ENCODE measurements around the gene GFRA1.
"Not testable (repeated sequence)": the region's sequence is repeated elsewhere in the genome, so short reads cannot be mapped to it uniquely, and the experiment has no call there.

GFRA1 gene

DNA sequence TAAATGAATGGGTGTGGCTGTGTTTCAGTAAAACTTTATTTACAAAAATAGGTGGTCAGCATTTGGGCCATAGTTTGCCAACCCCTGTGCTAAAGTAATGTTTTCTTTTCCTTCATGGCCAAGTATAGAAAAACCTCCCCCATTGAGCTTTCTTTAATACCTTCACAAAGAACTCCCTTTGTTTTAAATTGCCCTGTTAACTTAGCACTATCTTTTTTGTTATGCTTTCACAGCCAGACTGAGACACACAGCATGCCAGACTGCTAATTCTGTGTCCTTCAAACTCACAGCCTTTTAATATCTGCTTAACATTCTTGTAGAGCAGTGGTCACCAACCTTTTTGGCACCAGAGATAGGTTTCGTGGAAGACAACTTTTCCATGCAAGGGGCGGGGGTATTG lies 78.0 kb downstream of the GFRA1 start:
- DNase-seq: no peak

GRCh38 chr10:116194061-116194460 lies 78.9 kb downstream of the GFRA1 start:
- DNase-seq: no peak

DNA sequence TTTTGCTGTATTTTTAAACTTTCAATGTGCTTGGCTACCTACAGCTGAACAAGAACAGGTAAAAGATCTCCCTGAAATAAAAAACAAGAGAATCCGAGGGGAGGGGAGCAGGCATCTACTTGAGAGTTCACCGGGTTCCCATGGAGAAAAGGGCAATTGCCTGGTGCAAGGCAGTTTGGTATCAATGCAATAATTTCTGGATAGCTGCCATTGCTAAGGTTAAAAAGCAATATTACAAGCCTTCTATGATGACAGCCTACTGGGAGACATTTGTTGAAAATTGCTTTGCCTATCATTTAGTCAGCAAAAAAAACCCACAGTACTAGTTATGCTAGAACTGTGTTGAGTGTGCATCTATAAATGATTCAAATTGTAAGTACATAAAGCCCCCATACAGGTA lies 82.1 kb downstream of the GFRA1 start:
- DNase-seq: no peak

- no peak for DNase-seq
These were observed 86.7 kb downstream of the GFRA1 start for GRCh38 chr10:116186273-116186672.

DNA sequence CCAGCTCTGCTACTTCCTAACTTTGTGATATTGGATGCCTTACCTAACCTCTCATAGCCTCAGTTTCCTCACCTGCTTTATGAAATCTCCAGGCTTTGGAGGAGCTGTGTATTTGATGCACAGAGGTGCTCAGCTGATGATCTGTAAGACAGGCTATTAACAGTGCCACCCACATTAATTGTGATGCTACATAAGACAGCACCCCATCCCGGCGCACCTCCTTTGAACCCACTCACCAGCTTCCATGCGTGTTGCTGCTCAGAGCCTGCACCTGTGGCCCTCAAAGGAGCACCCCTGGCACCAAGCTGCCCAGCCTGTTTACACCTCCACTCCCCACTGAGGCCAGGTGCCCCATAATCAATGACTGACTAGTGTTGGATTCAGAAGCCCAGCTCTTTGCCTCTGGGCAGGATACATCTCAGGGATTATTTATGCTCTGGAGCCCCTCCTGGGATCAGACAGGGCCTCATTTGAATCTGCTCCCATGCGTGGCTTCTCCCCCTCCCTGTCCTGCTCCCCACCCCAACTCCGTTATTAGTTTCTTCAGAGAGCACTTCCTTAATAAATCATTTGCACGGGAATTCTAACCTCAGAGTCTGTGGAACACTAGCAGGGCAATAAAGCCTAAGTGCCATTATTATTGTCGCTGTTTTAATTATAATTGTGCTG lies 87.7 kb downstream of the GFRA1 start:
- DNase-seq: no peak

DNA sequence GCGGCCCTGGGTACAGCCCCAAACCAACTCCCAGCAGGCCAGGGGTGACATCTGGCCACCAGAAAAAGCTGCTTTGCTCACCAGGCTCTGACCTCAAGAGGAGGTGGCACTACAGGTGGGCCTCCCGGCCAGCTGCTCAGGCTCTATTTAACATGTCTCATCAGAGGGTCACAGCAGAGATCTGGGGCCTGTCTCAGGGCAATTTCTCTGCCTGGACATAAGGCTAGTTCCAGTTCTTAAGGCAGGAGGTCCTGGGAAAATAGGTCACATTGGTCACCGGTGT lies 88.6 kb downstream of the GFRA1 start:
- no peak for DNase-seq

- DNase-seq: no peak
These were observed 89.1 kb downstream of the GFRA1 start for GRCh38 chr10:116183733-116184511.

- DNase-seq: no peak
These were observed 90.6 kb downstream of the GFRA1 start for GRCh38 chr10:116182426-116182825.

DNA sequence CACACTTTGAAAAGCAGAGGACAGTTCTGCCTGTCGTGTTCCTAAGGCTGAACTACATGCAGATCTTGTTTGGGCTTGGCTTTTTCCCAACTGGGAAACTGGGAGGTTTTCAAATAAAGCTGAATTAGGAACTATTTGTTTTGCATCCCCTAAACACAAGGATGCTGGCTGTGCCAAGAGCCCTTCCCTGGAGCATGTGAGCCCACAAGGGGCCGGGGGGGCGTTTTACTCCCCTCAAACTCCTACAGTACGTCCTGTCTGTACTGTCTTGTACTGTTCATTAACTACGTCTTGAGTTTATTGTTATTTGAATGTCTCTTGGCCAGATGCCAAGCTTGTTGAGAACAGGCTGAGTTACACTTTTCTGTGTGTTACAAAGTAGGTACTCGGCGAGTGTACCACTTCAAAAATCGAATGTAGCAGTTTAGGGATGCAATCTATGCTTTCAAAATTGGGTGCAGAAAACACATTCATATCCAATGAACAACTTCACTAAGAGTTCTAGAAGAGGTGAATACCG lies 94.9 kb downstream of the GFRA1 start:
- no peak for DNase-seq

GRCh38 chr10:116175231-116175630 lies 97.8 kb downstream of the GFRA1 start:
- DNase-seq: no peak

GRCh38 chr10:116171505-116171904 lies 101.5 kb downstream of the GFRA1 start:
- DNase-seq: no peak

GRCh38 chr10:116170815-116171250 lies 102.2 kb downstream of the GFRA1 start:
- no peak for DNase-seq

DNA sequence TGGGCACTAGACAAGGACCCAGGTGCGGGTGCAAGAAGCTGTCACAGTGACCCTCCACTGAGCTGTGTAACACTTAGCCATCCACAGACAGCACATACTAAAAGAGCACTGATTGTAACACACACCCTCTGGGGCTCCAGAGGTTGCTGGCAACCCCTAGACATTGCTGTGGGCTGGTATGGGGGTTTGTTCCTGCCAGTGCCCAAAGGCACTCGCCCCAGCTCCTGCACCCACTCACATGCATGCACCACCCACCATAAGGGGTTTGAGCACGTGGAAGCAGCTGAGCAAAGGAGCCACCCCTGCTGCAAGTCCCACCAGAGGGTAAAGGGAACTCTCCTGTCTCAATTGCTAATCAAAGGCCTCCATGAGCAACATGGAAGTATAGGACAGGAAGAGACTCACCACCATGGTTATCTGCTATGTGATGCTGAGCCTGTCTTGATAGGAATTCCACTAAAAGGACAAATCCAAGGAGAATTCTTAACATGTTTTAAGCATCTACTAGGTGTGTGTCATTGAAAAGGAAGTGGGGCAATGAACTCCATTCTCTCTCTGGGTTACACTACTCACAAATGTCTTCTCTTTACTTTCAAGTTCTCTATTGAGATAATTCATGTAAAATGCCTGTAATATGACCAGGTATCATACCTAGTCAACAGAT lies 103.1 kb downstream of the GFRA1 start:
- DNase-seq: no peak

- no peak for DNase-seq
These were observed 104.3 kb downstream of the GFRA1 start for GRCh38 chr10:116168745-116169144.

DNA sequence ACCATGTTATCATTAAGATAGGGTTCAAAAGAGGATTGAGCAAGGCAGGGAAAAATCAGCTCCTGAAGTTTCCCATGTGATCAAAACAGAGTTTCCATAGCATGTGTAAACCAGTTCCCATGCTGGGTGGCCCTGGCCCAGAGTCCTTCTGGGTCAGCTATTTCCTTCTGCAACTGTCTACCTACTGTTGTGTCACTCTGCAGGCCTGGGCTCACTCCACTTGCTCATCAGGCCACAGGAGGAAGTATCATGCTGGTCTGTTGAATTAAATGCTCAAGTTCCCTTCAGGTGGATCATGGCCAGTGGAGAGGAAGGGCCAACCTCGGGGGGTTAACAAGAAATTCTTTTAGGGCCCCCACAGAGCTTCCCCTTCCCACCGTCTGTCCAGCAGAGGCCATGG lies 104.7 kb downstream of the GFRA1 start:
- no peak for DNase-seq

DNA sequence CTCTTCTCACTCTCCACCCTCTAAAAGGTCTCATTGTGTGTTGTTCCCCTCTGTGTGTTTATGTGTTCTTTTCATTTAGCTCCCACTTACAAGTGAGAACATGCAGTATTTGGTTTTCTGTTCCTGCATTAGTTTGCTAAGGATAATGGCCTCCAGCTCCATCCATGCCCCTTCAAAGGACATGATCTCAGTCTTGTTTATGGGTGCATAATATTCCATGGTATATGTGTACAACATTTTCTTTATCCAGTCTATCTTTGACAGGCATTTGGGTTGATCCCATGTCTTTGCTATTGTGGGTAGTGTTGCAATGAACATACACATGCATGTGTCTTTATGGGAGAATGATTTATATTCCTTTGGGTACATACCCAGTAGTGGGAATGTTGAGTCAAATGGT lies 107.1 kb downstream of the GFRA1 start:
- not testable (repeated sequence) for DNase-seq

- DNase-seq: no peak
These were observed 108.7 kb downstream of the GFRA1 start for GRCh38 chr10:116164291-116164690.

DNA sequence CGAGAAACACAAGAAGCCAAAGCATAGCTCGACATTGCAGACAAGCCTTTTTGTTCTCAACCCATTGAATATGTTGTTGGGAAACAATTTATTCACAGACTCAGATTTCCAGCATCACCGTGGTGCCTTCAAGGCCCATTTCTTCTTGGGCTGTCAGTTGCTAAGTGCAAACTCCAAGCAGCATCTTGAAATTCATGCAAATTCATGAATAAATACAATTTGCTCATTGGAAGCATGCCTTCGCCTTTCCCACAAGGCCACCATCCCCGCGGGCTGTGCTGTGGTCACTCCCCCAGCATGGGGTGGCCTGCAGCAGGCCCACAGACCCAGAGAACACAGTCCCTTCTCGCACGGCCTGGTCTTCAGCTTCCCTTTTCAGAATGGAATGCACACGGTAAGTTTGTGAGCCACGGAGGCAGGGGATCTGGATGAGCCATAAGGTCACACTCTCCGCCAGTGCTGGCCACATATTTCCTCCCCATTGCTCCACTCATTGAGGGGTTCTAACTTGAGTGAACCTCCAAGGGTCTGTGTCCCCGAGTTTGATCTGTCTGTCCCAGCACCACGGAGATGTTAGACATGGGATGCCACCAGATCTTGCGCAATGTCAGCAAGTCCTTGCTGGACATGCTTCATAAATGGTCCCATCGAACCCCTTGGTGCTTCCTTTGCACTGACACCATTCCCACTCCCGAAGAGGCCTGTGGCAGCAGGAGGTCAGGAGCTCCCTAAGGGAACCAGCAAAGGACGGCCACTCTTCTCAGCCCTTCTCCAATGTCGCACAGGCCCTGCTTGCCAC lies 109.5 kb downstream of the GFRA1 start:
- DNase-seq: no peak

DNA sequence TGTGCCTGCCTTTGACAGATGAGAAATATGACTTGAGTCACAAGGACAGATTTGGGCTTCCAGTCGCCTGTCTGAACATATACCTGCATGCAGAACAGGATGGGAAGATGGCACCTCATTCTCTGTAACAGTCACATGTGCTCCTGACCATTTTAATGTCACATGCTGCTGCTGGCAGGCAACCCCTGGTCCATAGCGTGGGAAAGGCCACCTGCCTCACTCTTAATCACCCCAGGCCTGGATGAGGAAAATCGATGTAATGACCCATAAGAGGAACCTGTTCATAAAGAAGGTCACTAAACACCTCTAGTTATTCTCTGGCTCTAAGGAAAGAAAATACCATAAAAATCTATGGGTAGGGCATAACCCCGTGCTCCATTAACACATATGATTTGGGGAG lies 110.2 kb downstream of the GFRA1 start:
- no peak for DNase-seq

DNA sequence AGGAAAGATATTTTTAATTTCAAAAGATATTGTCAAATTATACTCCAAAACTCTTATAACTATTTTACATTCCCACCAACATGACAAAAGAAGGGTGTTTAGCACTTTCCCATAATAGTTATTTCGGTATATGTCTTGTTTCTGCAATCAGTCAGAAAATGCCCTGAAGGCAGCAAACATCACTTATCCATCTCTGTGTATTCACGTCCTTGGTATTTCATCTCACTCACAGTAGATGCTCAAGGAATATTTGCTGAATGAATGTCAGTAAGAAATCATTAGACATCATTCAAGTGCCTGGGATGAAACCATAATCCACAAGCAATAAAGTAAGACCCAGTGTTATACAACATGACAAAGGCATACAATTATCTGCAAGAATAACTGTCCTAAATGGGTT lies 112.7 kb downstream of the GFRA1 start:
- no peak for DNase-seq

- DNase-seq: no peak
These were observed 113.8 kb downstream of the GFRA1 start for GRCh38 chr10:116159197-116159596.

DNA sequence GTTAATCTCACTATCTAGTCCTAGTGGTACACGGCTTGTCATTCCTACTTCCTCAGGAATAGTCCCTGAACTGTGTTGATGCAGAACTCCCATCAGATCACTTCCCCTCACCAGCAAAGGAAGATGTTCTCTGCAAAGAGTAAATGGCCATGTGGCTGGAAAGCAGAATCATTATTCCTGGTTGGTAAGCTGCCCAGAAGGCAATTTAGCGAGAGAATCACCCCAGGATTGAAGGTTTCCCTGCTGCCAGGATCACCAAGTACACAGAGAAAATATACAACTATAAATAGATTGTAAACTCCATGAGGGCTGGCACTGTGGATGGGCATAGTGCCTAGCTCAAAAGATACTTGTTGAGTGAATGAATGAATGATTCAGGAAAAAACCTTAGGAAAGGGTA lies 115.0 kb downstream of the GFRA1 start:
- no peak for DNase-seq

GRCh38 chr10:116157485-116157884 lies 115.5 kb downstream of the GFRA1 start:
- DNase-seq: no peak
